ENCODE data around the gene SLC39A6.
"Not testable (repeated sequence)": the region's sequence is repeated elsewhere in the genome, so short reads cannot be mapped to it uniquely, and the experiment has no call there.

DNA sequence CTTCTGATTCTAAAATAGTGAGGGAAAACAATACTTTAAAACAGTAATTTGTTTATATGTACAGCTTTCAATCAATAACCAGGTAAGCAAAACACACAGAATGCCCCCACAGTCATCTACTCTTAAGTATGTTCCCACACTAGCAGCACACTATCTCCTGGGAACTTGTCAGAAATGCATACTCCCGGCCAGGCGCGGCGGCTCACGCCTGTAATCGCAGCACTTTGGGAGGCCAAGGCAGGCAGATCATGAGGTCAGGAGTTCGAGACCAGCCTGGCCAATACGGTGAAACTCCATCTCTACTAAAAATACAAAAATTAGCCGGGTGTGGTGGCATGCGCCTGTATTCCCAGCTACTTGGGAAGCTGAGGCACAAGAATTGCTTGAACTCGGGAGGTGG, 12.4 kb downstream of the SLC39A6 start:
- TF ChIP-seq, protein P1, sequence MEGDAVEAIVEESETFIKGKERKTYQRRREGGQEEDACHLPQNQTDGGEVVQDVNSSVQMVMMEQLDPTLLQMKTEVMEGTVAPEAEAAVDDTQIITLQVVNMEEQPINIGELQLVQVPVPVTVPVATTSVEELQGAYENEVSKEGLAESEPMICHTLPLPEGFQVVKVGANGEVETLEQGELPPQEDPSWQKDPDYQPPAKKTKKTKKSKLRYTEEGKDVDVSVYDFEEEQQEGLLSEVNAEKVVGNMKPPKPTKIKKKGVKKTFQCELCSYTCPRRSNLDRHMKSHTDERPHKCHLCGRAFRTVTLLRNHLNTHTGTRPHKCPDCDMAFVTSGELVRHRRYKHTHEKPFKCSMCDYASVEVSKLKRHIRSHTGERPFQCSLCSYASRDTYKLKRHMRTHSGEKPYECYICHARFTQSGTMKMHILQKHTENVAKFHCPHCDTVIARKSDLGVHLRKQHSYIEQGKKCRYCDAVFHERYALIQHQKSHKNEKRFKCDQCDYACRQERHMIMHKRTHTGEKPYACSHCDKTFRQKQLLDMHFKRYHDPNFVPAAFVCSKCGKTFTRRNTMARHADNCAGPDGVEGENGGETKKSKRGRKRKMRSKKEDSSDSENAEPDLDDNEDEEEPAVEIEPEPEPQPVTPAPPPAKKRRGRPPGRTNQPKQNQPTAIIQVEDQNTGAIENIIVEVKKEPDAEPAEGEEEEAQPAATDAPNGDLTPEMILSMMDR (IDR thresholded peaks at IDR 0.05; ENCODE audit: insufficient read depth, low read depth, low read length), result not testable (repeated sequence)
- TF ChIP-seq EZH2 (IDR thresholded peaks at IDR 0.05; ENCODE audit: insufficient read depth, low read length), result not testable (repeated sequence)

All from astrocyte (in vitro differentiated cells and primary cell).